KMS-11 (cell line): ENCODE measurements around the gene PLA2G4E.

Experiments
- H2AFZ ChIP-seq: fragments of 200-600 bp; sonication (generic); 2 replicates; pipeline ENCODE4 v1.6.1; 2016; ENCODE audit warnings: antibody characterized with exemption, mixed run types, low read depth
- H3K27ac ChIP-seq: fragments of 200-600 bp; sonication (generic); 2 replicates; pipeline ENCODE4 v1.6.1; 2016; ENCODE audit warnings: mild to moderate bottlenecking, mixed run types
- H3K27me3 ChIP-seq: fragments of 200-600 bp; sonication (generic); 2 replicates; pipeline ENCODE4 v1.6.1; 2017; ENCODE audit warnings: mild to moderate bottlenecking, low read depth, mixed run types, moderate library complexity; ENCODE audit not compliant: insufficient read depth
- H3K36me3 ChIP-seq: fragments of 200-600 bp; sonication (generic); 2 replicates; pipeline ENCODE4 v1.6.1; 2017; ENCODE audit warnings: mild to moderate bottlenecking, mixed run types; ENCODE audit not compliant: insufficient read depth
- H3K4me1 ChIP-seq: fragments of 200-600 bp; sonication (generic); 2 replicates; pipeline ENCODE4 v1.6.1; 2016; ENCODE audit warnings: mild to moderate bottlenecking, low read depth, mixed run types; ENCODE audit not compliant: poor library complexity, severe bottlenecking
- H3K4me2 ChIP-seq: fragments of 200-600 bp; sonication (generic); 2 replicates; pipeline ENCODE4 v1.7.0; 2016; ENCODE audit warnings: mild to moderate bottlenecking, mixed run types
- H3K4me3 ChIP-seq: fragments of 200-600 bp; sonication (generic); IDR thresholded peaks from 2 replicates; pipeline ENCODE4 v1.6.1; 2017; ENCODE audit warnings: low read depth, low read length, mixed read lengths; ENCODE audit not compliant: insufficient read depth
- H3K79me2 ChIP-seq: fragments of 200-600 bp; sonication (generic); 2 replicates; pipeline ENCODE4 v1.6.1; 2016; ENCODE audit warnings: low read depth, mixed run types; ENCODE audit not compliant: insufficient read depth
- H3K9ac ChIP-seq: fragments of 200-600 bp; sonication (generic); 2 replicates; pipeline ENCODE4 v1.6.1; 2016; ENCODE audit warnings: mild to moderate bottlenecking, mixed run types
- H4K20me1 ChIP-seq: fragments of 200-600 bp; sonication (generic); 2 replicates; pipeline ENCODE4 v1.6.1; 2016; ENCODE audit warnings: mild to moderate bottlenecking, mixed run types; ENCODE audit not compliant: insufficient read depth
- CTCF ChIP-seq: fragments of 200-600 bp; sonication (generic); conservative IDR thresholded peaks from 2 replicates; pipeline ENCODE4 v1.6.1; 2017; ENCODE audit warnings: low read depth, mild to moderate bottlenecking, antibody characterized with exemption, low read length, moderate library complexity, mixed read lengths

PLA2G4E gene

GRCh38 chr15:42021593-42021992, 751 bp upstream of the PLA2G4E start:
- no peaks in the 10 kb centered on the region for H3K4me1 ChIP-seq
- H3K79me2 ChIP-seq = no peaks in the 10 kb centered on the region
- H3K9ac ChIP-seq = no peak overlapping the region
- H3K27me3 ChIP-seq = no peaks in the 10 kb centered on the region
- H2AFZ ChIP-seq = no peak overlapping the region
- H3K4me2 ChIP-seq = no peak overlapping the region
- TF ChIP-seq CTCF = no peak
- H3K4me3 ChIP-seq = no peak overlapping the region
- no peaks in the 10 kb centered on the region for H4K20me1 ChIP-seq
- no peaks in the 10 kb centered on the region for H3K36me3 ChIP-seq
- H3K27ac ChIP-seq = no peak overlapping the region

DNA sequence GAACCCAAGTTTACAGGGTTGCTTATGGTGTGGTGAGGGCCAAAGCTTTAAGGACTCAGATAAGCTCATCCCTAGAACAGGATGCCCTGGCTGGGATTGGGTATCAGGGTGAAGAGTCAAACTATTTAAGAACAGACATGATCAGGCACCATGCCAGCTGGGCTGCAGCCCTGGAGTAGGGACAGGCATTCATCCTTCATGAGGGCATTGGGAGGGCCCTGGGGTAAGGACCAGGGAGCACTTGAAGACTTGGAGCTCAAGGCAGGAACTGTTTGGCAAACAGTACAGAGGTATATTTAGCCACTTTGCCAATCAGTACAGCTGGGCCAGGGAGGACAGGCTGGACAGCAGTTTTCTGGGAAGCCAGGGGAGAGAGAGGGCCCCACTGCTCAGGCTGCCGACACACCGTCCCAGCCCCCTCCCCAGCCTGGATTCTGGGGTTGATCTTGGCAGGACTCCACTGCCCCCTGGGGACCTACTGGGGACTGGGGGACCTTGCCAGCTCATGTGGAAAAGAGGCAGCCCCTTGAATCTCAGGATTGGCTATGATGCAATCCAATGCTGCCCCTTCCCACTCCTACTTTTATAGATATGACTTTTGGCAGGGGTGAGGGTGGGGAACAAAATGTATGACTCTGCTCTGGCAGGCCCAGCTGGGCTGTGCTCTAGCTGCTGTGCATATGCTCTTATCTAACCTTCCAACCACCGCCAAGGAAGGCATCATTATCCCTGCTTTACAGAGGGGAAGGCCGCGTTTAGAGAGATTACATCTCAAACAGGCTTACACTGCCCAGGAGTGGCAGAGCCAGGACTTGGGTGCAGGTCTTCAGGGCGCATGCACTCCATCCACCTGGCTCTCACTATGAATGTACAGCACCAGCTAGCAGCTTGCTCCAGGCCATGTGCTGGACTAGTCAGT, 2.3 kb downstream of the PLA2G4E start:
- no peaks in the 10 kb centered on the region for H3K4me1 ChIP-seq
- no peaks in the 10 kb centered on the region for H3K27me3 ChIP-seq
- no peaks in the 10 kb centered on the region for H4K20me1 ChIP-seq
- H3K4me2 ChIP-seq = no peak overlapping the region
- no peak for TF ChIP-seq CTCF
- no peaks in the 10 kb centered on the region for H3K36me3 ChIP-seq
- no peak overlapping the region for H3K27ac ChIP-seq
- no peaks in the 10 kb centered on the region for H3K79me2 ChIP-seq
- no peak overlapping the region for H3K4me3 ChIP-seq
- H3K9ac ChIP-seq = no peak overlapping the region
- H2AFZ ChIP-seq = no peak overlapping the region

DNA sequence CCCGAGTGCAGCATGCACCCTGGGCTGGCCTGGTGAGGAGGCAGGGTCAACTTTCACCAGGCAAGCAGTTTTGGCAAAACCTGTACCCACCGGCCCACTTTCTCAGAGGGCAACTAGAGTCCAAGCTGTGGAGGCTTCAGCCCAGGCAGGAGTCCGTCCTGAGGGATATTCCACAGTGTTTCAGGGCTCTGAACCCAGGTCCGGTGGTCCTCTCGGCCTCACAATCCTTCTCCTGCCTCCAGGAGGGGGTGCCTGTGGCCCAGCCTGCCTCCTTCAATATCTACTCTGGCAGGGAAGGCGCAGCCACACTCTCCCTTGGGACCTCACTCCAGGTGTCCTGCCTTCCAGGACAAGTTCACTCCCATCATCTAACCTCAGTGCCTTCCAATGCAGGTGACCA, 3.9 kb downstream of the PLA2G4E start:
- no peak overlapping the region for H3K27ac ChIP-seq
- no peak for TF ChIP-seq CTCF
- no peak overlapping the region for H3K4me3 ChIP-seq
- no peaks in the 10 kb centered on the region for H3K79me2 ChIP-seq
- no peaks in the 10 kb centered on the region for H3K36me3 ChIP-seq
- H3K4me2 ChIP-seq = no peak overlapping the region
- no peak overlapping the region for H3K9ac ChIP-seq
- no peaks in the 10 kb centered on the region for H4K20me1 ChIP-seq
- no peaks in the 10 kb centered on the region for H3K4me1 ChIP-seq
- H2AFZ ChIP-seq = no peak overlapping the region
- H3K27me3 ChIP-seq = no peaks in the 10 kb centered on the region

GRCh38 chr15:42014406-42014805, 6.4 kb downstream of the PLA2G4E start:
- H3K9ac ChIP-seq = no peak overlapping the region
- H3K36me3 ChIP-seq = no peaks in the 10 kb centered on the region
- H3K27me3 ChIP-seq = no peaks in the 10 kb centered on the region
- H3K4me1 ChIP-seq = peaks cover 15% of the 10 kb centered on the region
- no peaks in the 10 kb centered on the region for H4K20me1 ChIP-seq
- no peak overlapping the region for H3K27ac ChIP-seq
- TF ChIP-seq CTCF = no peak
- H3K4me3 ChIP-seq = no peak overlapping the region
- H3K79me2 ChIP-seq = no peaks in the 10 kb centered on the region
- no peak overlapping the region for H2AFZ ChIP-seq
- H3K4me2 ChIP-seq = no peak overlapping the region
